Activated CD4-positive, alpha-beta T cell treated with anti-CD3 and anti-CD28 coated beads, Interleukin-10, Interleukin-2, amounts not matched to agents 100 ng/mL and 50 ng/mL, durations not matched to agents 16 hours and 8 hours (primary cell): ENCODE results near the gene CBX2.

Source experiments
- DNase-seq: peaks from one replicate; pipeline ENCODE4 v3.0.0-alpha.2; 2020

The CBX2 gene

GRCh38 chr17:79814127-79814973 is 36.4 kb downstream of the CBX2 start:
- DNase-seq, result no peak

- DNase-seq, result no peak
Measured at GRCh38 chr17:79814974-79815835, 37.3 kb downstream of the CBX2 start.

- DNase-seq, result no peak
Measured at GRCh38 chr17:79815836-79816461, 38.0 kb downstream of the CBX2 start.

- DNase-seq, result no peak
Measured at GRCh38 chr17:79818026-79818758, 40.2 kb downstream of the CBX2 start.

GRCh38 chr17:79819085-79819484 is 41.1 kb downstream of the CBX2 start:
- no peak for DNase-seq

- no peak for DNase-seq
Measured at GRCh38 chr17:79819534-79820276, 41.8 kb downstream of the CBX2 start.

- no peak for DNase-seq
Measured at GRCh38 chr17:79820959-79821330, 43.0 kb downstream of the CBX2 start.

- DNase-seq, result no peak
Measured at GRCh38 chr17:79821331-79822095, 43.6 kb downstream of the CBX2 start.

GRCh38 chr17:79822583-79823124 is 44.7 kb downstream of the CBX2 start:
- DNase-seq, result no peak

GRCh38 chr17:79824234-79824633 is 46.3 kb downstream of the CBX2 start:
- no peak for DNase-seq

GRCh38 chr17:79824893-79825579 is 47.1 kb downstream of the CBX2 start:
- DNase-seq, result no peak

- DNase-seq, result no peak
Measured at GRCh38 chr17:79825580-79825921, 47.6 kb downstream of the CBX2 start.

GRCh38 chr17:79826204-79826680 is 48.3 kb downstream of the CBX2 start:
- no peak for DNase-seq

GRCh38 chr17:79826841-79827578 is 49.1 kb downstream of the CBX2 start:
- no peak for DNase-seq

GRCh38 chr17:79829004-79829403 is 51.1 kb downstream of the CBX2 start:
- no peak for DNase-seq

- no peak for DNase-seq
Measured at GRCh38 chr17:79829457-79829856, 51.5 kb downstream of the CBX2 start.

GRCh38 chr17:79830303-79830702 is 52.4 kb downstream of the CBX2 start:
- no peak for DNase-seq

- DNase-seq, result no peak
Measured at GRCh38 chr17:79830763-79831264, 52.9 kb downstream of the CBX2 start.
